GM23338 (cell line): Measurements from ENCODE around the gene MARCOL.
"Not testable (repeated sequence)": the region's sequence is repeated elsewhere in the genome, so short reads cannot be mapped to it uniquely, and the experiment has no call there.

Experiments used
- CTCF ChIP-seq, 2 experiments: fragments of 200-600 bp in 1 of 2; sonication (generic) in 1 of 2; conservative IDR thresholded peaks; 2 replicates each; pipeline versions ENCODE4 v1.5.1 to v1.6.1; 2016 to 2017; ENCODE audit warnings: antibody characterized with exemption in 2 of 2, low read depth in 2 of 2, mild to moderate bottlenecking in 2 of 2, moderate library complexity in 1 of 2
- EZH2 ChIP-seq: fragments of 200-600 bp; sonication (generic); IDR thresholded peaks from one replicate; pipeline ENCODE4 v1.8.0; 2017; ENCODE audit warnings: antibody characterized with exemption, mild to moderate bottlenecking, low read depth; ENCODE audit not compliant: unreplicated experiment
- EZH2phosphoT487 ChIP-seq: fragments of 200-600 bp; sonication (generic); IDR thresholded peaks from one replicate; pipeline ENCODE4 v1.8.1; 2018; ENCODE audit warnings: antibody characterized with exemption; ENCODE audit not compliant: unreplicated experiment
- NANOG ChIP-seq: IDR thresholded peaks from 2 replicates; pipeline ENCODE4 v1.6.1; 2016; ENCODE audit warnings: antibody characterized with exemption, borderline replicate concordance
- POLR2AphosphoS5 ChIP-seq: IDR thresholded peaks from 2 replicates; pipeline ENCODE4 v1.6.1; 2016; ENCODE audit warnings: antibody characterized with exemption, low read depth
- REST ChIP-seq: IDR thresholded peaks from one replicate; pipeline ENCODE4 v1.6.1; 2018; ENCODE audit warnings: antibody characterized with exemption; ENCODE audit not compliant: unreplicated experiment

- TF ChIP-seq CTCF (conservative IDR thresholded peaks at IDR 0.05; ENCODE audit: low read depth in 2 of 2); EZH2phosphoT487; POLR2AphosphoS5; NANOG; EZH2; REST: not testable (repeated sequence)
Observed at GRCh38 chr5:148280893-148281292, 42.6 kb downstream of the MARCOL start.
